ENCODE results near the gene DAND5.

Gene DAND5, protein sequence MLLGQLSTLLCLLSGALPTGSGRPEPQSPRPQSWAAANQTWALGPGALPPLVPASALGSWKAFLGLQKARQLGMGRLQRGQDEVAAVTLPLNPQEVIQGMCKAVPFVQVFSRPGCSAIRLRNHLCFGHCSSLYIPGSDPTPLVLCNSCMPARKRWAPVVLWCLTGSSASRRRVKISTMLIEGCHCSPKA

GRCh38 chr19:12969292-12969988 is at the start of gene DAND5:
TSS of gene DAND5 (plus strand) at chr19:12969576. CDS start at chr19:12969661, 85 bp downstream.
- DNase-seq (ENCODE audit: low read depth) = no peak
- no peak within 1 kb of the TSS for H3K4me3 ChIP-seq (ENCODE audit: low read depth, low read length)
- TF ChIP-seq CTCF (conservative IDR thresholded peaks at IDR 0.05; ENCODE audit: low read depth, low read length) = no peak

GRCh38 chr19:12921047-12921446 is 48.3 kb upstream of the DAND5 start:
- TF ChIP-seq CTCF (conservative IDR thresholded peaks at IDR 0.05; ENCODE audit: low read depth, low read length) = no peak
- H3K4me3 ChIP-seq (ENCODE audit: low read depth, low read length) = no peak overlapping the region
- DNase-seq (ENCODE audit: low read depth) = no peak

DNA sequence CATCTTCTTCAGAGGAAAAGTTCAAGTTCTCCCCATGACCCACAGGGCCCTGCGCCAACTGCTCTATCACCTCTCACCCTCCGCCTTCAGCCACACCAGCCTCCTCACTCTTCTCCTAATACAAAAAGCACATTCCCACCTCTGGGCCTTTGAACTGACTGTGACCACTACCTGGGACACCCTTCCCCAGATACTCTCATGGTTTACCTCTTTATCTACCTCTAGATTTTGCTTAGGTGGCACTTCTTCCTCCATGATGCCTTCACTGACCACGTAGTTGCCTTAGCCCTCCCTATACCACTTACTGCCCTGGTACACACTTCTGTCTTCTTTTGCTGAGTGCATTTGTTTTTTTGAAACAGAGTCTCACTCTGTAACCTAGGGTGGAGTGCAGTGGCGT is 46.4 kb upstream of the DAND5 start:
- no peak for TF ChIP-seq CTCF (conservative IDR thresholded peaks at IDR 0.05; ENCODE audit: low read depth, low read length)
- no peak overlapping the region for H3K4me3 ChIP-seq (ENCODE audit: low read depth, low read length)
- DNase-seq (ENCODE audit: low read depth) = no peak

DNA sequence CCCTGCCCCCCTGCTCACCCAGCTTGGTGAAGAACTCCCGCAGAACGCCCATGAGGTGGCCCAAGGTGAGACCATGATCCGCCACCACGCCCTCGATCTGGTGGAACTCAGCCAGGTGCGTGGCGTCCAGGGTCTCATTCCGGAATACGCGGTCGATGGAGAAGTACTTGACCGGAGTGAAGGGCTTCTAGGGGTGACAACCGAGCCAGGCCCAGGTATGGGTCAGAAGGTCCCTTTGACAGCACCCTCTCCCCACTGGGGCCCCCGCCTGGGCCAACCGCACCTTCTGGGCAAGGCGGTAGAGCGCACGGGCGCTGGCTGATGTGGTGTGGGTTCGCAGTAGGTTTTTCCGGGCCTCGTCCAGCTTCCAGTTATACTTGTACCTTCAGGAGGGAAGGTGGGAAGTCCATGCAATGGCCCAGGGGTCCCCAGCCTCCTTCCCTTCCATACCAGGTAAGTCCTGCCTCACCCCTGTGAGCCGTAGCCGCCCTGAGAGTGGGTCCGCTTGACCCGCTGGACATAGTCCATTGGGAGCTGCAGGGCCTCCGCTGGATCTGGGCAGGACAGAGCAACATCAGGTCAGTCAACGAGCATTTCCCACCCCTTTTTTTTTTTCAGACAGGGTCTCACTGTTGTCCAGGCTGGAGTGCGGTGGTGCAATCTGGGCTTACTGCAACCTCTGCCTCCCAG is 44.6 kb upstream of the DAND5 start:
- no peak overlapping the region for H3K4me3 ChIP-seq (ENCODE audit: low read depth, low read length)
- DNase-seq (ENCODE audit: low read depth) = no peak
- no peak for TF ChIP-seq CTCF (conservative IDR thresholded peaks at IDR 0.05; ENCODE audit: low read depth, low read length)

GRCh38 chr19:12930002-12930645 is 39.3 kb upstream of the DAND5 start:
- TF ChIP-seq CTCF (conservative IDR thresholded peaks at IDR 0.05; ENCODE audit: low read depth, low read length) = no peak
- no peak overlapping the region for H3K4me3 ChIP-seq (ENCODE audit: low read depth, low read length)
- no peak for DNase-seq (ENCODE audit: low read depth)

GRCh38 chr19:12932392-12933286 is 36.7 kb upstream of the DAND5 start:
- DNase-seq (ENCODE audit: low read depth) = no peak

More at GRCh38 chr19:12932392-12933286, 36.7 kb upstream of the DAND5 start:
- peak overlapping the region; percentile 100 for H3K4me3 ChIP-seq (ENCODE audit: low read depth, low read length)
- no peak for TF ChIP-seq CTCF (conservative IDR thresholded peaks at IDR 0.05; ENCODE audit: low read depth, low read length)

Measured in choroid plexus epithelial cell (primary cell).